PC-9 (cell line): ENCODE results near the gene DNAI1.

Experiments
- EZH2 ChIP-seq: fragments of 200-600 bp; sonication (generic); IDR thresholded peaks from 2 replicates; pipeline ENCODE4 v1.8.0; 2017; ENCODE audit warnings: antibody characterized with exemption, low read depth
- TF ChIP-seq, protein P1 (sequence below): fragments of 200-600 bp; sonication (generic); conservative IDR thresholded peaks from 2 replicates; pipeline ENCODE4 v1.6.1; 2017; ENCODE audit warnings: mixed run types, antibody characterized with exemption, mild to moderate bottlenecking, moderate library complexity

DNA sequence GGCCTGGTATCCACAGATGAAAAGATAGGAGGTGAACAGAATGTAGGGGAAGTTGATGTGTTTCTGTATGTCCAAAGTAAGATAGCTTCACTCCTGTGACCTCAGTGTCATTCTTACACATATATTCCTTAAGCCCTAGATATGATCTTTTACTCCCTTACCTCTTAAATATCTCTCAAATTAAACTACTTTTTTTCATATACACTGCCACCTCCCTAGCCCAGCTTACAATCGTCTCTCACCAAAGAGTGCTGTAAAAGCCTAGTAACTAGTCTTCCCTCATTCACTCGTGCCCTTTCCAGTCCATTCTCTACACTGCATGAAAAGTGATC, 5.3 kb downstream of the DNAI1 start:
- TF ChIP-seq, protein P1, sequence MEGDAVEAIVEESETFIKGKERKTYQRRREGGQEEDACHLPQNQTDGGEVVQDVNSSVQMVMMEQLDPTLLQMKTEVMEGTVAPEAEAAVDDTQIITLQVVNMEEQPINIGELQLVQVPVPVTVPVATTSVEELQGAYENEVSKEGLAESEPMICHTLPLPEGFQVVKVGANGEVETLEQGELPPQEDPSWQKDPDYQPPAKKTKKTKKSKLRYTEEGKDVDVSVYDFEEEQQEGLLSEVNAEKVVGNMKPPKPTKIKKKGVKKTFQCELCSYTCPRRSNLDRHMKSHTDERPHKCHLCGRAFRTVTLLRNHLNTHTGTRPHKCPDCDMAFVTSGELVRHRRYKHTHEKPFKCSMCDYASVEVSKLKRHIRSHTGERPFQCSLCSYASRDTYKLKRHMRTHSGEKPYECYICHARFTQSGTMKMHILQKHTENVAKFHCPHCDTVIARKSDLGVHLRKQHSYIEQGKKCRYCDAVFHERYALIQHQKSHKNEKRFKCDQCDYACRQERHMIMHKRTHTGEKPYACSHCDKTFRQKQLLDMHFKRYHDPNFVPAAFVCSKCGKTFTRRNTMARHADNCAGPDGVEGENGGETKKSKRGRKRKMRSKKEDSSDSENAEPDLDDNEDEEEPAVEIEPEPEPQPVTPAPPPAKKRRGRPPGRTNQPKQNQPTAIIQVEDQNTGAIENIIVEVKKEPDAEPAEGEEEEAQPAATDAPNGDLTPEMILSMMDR: no peak
- no peak for TF ChIP-seq EZH2
